ENCODE measurements around the gene SULT4A1.

The SULT4A1 gene

GRCh38 chr22:43829904-43830851 is 32.1 kb downstream of the SULT4A1 start:
- no peak for DNase-seq (ENCODE audit: extremely low read depth in 1 of 2, low read depth in 1 of 2)

DNA sequence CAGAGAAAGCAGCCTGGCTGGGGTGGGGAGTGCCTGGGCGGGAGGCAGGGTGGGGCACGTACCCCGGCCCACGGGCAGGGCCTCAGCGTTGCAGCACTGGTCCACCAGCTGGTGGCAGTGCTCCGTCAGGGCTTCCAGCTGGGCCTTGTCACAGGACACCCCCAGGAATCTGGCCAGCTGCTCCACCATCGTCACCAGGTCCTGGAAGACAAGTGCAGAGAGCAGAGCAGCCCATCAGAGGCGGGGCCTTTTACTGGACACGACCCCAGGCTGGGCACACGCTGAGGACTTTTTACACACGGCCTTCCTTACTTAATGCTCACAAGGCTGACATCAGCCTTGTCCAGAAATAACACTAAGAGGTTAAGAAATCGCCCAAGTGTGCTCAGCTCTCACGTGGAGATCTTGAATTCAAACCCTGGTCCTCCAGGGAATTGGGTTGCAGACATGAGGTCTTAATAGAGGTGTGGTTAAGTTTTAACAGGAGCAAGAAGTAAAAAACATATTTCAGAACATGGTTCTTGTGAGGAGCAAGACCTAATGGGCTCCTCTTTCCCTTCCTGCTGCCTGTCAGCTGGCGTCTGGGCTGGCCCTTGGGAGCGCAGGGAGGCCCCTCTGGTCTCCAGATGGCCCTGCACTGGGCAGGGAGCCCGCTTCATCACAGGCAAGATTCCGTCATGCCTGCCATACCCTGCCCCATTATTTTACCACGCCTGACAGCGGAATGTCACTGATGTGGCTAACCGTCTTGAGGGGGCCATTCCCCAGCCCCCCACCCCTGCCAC is 33.1 kb downstream of the SULT4A1 start:
- no peak for DNase-seq (ENCODE audit: extremely low read depth in 1 of 2, low read depth in 1 of 2)

DNA sequence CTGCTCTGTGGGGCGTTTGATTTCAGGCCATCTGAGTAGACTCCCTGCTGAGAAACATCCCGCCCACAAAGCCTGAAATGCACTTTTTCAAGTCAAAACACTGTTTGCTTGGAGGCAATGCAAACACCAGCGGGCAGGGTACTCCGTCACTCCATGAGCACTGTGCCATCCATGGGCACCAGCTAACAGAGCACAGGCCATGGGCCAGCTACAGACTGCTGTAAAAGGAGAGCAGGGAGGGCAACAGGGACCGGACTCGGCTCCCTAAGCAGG is 33.7 kb downstream of the SULT4A1 start:
- DNase-seq (ENCODE audit: extremely low read depth in 1 of 2, low read depth in 1 of 2) = no peak

DNA sequence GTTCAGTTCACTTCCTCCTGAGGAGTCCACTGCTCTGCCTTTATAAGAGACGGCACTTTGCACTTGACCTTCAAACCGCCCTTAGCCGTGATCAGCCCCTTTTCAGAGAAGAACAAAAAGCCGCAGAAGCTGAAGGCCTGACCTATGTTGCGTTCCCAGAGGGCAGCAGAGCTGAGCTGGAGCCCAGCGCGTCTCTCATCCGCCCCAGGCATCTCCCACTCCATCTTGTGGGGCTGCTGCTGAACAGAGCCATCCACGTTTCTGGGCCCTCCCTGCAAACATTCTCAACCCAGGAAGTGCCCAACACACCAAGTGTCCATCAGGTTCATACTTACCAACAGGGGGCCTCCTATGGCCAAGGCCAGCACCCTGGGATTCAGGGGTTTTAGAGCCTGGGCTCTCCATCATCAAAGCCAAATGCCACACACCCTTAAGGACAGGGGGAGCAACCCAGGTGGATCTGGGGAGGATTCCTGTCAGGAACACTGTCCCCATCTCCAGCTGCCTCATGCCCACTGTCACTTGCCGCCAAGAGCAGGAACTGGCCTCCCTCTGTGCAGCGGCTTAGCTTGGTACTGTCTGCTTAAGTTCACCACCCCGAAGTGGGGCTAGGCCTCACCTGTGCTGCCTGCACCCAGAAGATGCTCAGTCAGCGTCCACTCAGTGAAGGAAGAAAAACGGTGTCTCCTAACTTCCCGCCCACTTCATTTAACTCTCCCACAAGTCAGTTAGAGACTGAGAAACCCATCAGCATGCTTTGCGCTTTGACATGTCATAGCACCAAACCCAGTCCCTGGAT is 34.2 kb downstream of the SULT4A1 start:
- no peak for DNase-seq (ENCODE audit: extremely low read depth in 1 of 2, low read depth in 1 of 2)

DNA sequence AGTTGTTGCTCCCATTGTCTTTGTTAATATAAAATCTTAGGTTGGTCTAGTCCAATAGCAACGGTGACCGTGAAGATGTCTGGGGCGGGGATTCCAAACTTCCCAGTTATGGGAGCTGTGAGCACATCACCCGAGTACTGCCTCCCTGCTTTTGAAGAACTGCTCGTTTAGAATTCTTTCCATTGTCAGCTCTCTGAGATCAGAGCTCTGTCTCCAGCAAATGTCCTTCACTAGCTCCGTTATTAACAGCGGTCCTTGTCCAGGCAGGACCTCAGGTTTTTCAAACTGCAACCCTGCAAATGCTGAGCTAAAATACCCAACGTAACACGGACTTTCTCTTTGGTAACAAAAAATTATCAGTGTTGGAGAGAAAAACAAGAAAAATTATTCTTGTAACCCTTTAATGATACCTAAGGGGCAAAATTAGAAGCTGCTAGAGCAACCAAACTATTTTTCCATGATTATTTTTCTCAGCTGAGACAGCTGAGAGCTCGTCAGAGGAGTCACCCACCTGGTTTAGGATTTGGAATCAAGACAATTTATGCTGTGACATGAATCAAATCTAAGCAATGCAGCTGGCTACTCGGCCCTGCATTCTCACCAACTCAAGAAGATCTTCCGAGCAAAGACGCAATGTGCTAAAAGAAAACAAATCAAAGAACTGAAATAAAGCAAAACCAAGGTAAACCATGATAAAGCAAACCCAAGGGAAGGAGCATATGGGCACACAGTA is 35.1 kb downstream of the SULT4A1 start:
- DNase-seq (ENCODE audit: extremely low read depth in 1 of 2, low read depth in 1 of 2) = no peak

- no peak for DNase-seq (ENCODE audit: extremely low read depth in 1 of 2, low read depth in 1 of 2)
Measured at GRCh38 chr22:43826142-43827002, 35.9 kb downstream of the SULT4A1 start.

DNA sequence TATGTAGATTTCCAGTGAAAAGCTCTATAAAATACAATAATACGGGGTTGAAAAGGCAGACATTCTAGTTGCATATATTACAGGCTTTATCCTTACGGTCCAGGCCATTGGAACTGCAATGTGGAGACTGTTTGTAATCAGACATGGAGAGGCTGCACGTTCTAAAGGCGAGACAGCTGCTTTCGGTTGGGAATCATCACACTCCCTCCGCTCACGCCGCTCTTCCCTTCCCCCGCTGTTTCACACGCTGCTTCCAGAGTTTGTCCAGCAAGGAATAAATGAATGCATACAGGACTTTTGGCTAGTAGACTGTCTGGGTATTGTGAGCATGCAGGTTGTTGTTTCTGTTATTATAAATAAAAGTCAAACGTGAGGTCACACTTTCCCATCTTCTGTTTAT is 36.7 kb downstream of the SULT4A1 start:
- no peak for DNase-seq (ENCODE audit: extremely low read depth in 1 of 2, low read depth in 1 of 2)

DNA sequence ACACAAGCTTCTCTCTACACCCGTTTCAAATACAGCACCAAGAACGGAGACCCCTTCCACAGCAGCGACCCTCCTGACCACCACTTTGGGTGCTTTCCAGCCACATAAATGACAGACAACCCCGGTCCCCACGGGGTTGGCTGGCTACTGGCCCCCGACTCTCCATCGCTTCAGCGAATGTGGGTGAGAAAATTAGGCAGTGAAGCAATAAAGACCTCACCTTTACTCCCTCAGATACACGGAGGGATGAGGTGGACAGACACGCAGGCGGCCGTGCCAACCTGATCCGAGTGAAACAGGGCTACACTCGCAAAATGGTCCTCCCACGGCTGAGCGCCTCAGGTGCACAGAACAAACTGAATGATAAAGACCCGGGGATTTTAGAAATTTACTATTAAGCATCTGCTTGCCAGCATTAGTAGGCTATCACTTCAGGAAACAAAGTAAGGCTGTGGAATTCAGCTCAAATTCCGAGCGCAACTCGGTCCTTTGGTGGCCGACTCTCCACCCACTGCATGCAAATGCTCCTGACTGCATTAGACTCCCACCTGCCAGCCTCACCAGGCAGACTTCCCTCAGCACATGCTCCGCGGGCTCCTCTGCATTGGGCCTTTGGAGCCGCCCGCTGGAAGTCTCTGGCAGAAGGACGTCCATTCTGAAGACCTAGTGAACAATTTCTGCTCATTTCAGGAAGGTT is 37.4 kb downstream of the SULT4A1 start:
- no peak for DNase-seq (ENCODE audit: extremely low read depth in 1 of 2, low read depth in 1 of 2)

GRCh38 chr22:43823911-43824665 is 38.2 kb downstream of the SULT4A1 start:
- DNase-seq (ENCODE audit: extremely low read depth in 1 of 2, low read depth in 1 of 2) = no peak

- DNase-seq (ENCODE audit: extremely low read depth in 1 of 2, low read depth in 1 of 2) = no peak
Measured at GRCh38 chr22:43823353-43823908, 38.9 kb downstream of the SULT4A1 start.

DNA sequence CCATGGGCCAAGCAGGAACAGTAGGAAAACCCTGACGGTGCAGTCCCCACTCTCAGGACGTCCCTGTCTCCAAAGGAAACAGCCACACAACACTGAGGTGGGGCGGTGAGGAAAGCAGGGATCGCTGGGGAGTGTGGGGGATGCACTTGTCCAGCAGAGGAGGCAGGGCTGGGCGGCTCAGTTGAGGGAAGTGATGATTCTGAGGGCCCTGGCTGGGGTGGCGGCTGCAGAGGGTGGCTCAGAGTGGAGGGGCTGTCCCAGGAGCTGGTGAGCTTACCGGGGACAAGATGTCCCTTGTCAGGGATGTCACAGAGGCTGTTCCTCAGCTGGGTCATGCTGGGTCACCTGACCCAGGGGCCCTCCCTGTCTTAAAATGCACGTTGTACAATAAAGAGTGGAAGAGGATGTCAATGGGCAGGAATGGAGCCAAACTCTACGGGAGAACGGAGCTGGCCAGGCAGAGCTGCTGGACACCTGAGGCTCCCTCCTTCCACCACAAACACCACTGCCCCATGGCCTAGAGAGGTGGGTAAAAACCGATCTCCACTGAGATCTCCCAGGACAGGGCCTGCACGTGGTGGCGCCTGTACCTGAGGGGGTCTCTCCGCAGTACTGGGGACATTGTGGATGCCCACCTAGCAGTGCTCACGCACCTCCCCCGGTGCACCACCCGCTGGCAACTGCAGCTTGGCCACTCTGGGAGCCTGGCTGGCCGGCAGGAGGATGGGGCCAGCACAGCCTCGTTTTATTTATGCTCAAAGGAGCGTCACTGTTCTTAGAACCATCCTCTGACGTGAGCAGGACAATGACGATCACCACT is 40.5 kb downstream of the SULT4A1 start:
- DNase-seq (ENCODE audit: extremely low read depth in 1 of 2, low read depth in 1 of 2) = no peak

DNA sequence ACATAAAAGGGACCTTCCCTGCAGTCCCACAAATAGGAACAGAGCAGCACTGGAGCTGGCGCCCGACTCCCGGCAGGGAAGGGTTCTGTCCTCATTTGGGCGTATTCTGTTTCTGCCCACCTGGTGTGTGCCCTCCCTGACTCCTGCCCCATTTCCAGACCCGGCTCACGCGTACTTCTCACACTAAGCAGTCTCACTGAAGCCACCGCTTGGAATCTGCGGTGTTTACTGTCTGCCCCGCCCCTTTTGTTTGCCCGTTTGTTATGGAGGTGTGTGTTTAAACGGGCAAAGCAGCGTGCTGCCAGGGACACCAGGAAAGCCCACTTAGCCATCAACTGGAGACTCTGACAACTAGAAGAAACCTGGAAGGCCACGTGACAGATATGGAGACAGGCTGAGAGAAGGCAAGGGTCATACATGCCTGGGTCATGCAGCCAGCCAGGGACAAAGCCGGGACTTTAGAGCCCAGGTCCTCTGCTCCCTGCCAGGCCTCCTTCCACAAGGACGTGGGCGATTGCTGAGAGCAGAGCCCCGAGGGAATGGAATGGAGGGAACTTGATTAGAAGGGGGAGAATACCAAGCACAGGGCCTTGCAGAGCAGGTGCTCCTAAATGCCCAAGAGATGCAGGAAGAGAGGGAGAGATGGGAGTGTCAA is 41.5 kb downstream of the SULT4A1 start:
- DNase-seq (ENCODE audit: extremely low read depth in 1 of 2, low read depth in 1 of 2) = no peak

DNA sequence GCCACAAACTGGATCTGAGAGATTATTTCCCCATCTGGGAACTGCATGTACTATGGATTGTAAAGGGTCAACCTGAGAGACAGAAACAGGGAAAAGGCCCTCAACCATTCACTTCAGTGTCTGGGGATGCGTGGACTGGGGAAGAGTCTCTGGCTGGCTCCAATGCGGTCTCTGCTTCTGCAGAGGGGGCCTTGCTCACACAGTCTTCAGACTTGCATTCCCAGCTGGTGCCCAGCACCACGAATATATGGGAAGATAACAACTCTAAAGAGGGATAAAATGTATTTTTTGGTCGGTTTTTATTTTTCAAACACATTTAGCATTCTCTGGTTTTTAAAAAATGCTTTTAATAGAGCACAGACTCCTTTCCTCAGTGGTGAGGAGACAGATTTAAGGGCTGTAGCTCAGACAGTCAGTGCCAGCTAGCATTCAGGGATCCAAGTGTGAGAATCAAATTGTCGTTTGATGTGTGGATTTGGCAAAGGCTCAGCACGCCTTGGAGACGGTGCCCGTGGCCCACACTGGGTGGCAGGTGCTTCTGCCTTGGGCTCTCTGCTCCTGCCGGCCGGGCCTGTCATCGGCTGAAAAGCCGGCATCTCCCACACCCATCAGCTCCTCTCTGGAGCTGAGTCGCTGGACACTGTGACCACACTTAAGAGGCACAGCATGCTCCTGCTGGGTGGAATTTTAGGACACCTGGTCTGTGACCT is 42.2 kb downstream of the SULT4A1 start:
- no peak for DNase-seq (ENCODE audit: extremely low read depth in 1 of 2, low read depth in 1 of 2)

- DNase-seq (ENCODE audit: extremely low read depth in 1 of 2, low read depth in 1 of 2) = no peak
Measured at GRCh38 chr22:43819421-43819921, 42.8 kb downstream of the SULT4A1 start.

DNA sequence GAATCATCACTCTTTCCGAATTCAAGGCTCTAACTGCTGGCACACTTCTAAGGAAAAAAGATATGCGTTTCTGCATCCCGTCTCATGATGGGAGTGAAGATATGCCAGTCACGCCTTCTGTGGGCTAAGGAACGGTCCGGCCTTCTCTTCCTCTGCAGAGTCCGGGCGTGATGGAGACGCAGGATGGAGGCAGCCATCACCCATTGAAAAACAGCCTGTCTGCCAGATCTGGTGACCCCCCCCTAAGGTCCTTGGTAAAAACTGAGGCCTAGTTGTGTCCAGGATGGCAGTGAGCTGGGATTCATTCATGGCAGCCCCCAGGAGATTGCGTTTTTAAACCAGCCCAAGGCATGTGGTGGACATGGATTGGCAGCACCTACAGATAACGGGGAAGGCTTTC is 43.3 kb downstream of the SULT4A1 start:
- DNase-seq (ENCODE audit: extremely low read depth in 1 of 2, low read depth in 1 of 2) = no peak

- DNase-seq (ENCODE audit: extremely low read depth in 1 of 2, low read depth in 1 of 2) = no peak
Measured at GRCh38 chr22:43817402-43817801, 44.9 kb downstream of the SULT4A1 start.
